Measurements from ENCODE around the gene DSCAML1. TPM values are rescaled to one million over a fixed set of nuclear protein-coding genes. Genes with fewer than 3 reads are reported as not detected.

DSCAML1 gene
- total RNA-seq, 2 experiments from 2014 or later: not detected

DNA sequence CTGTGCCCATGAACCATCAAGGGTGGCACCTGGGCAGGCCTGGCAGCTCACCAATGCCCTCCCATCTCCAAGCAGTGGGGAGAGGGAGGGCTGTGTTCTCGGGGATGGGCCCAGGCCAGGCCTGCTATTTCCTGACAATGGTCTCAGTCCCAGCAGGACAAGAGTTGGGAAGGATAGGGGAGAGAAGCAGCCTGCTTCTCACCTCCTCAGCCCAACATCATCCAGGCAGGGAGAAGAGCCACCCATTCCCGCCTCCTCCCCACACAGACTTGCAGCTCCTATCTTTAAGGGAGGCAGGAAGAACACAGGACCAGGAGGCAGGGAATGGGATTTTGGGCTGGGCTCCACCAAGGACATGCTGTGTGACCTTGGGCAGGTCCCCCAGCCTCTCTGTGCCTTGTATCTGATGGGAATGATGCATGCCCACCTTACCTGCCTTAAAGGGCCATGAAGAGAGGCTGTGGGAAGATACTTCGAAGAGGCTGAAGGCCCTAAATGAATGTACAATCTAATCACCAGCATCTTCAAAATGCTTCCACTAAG lies 108.7 kb downstream of the DSCAML1 start:
- no peaks in the 10 kb centered on the region for H3K4me1 ChIP-seq (ENCODE audit: insufficient read depth, low read length, poor library complexity, severe bottlenecking)
- intact Hi-C loops (cut with micrococcal nuclease; ENCODE audit: unreplicated experiment): no loop called here
- no peaks in the 10 kb centered on the region for H4K20me1 ChIP-seq (ENCODE audit: insufficient read depth, low read length)
- H3K9me2 ChIP-seq (ENCODE audit: insufficient read depth, low read length): no peaks in the 10 kb centered on the region
- no peaks in the 10 kb centered on the region for H3K36me3 ChIP-seq (ENCODE audit: insufficient read depth, low read length)
- no peak for TF ChIP-seq EZH2phosphoT487 (IDR thresholded peaks at IDR 0.05; ENCODE audit: borderline replicate concordance, low read depth, low read length)
- TF ChIP-seq, protein P1, sequence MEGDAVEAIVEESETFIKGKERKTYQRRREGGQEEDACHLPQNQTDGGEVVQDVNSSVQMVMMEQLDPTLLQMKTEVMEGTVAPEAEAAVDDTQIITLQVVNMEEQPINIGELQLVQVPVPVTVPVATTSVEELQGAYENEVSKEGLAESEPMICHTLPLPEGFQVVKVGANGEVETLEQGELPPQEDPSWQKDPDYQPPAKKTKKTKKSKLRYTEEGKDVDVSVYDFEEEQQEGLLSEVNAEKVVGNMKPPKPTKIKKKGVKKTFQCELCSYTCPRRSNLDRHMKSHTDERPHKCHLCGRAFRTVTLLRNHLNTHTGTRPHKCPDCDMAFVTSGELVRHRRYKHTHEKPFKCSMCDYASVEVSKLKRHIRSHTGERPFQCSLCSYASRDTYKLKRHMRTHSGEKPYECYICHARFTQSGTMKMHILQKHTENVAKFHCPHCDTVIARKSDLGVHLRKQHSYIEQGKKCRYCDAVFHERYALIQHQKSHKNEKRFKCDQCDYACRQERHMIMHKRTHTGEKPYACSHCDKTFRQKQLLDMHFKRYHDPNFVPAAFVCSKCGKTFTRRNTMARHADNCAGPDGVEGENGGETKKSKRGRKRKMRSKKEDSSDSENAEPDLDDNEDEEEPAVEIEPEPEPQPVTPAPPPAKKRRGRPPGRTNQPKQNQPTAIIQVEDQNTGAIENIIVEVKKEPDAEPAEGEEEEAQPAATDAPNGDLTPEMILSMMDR (conservative IDR thresholded peaks at IDR 0.05; ENCODE audit: low read length): no peak
- no peaks in the 10 kb centered on the region for H3K9me3 ChIP-seq (ENCODE audit: low read length)
- no peak overlapping the region for H3K4me3 ChIP-seq (ENCODE audit: low read depth, low read length, poor library complexity, severe bottlenecking)
- no peak overlapping the region for H2AFZ ChIP-seq (ENCODE audit: low read length)
- BruUV-seq (replicated peaks): no TSS peak
- H3K79me2 ChIP-seq (ENCODE audit: insufficient read depth, low read depth, low read length): no peaks in the 10 kb centered on the region
- H3K4me2 ChIP-seq (ENCODE audit: low read length): no peak overlapping the region
- ChIA-PET POLR2A (no interaction called here), CTCF (ENCODE audit: unreplicated experiment) (interaction anchor here (0.6 kb wide), 1 partner anchor 35 kb away, joined by 3 read pairs; no protein-coding TSS in a partner anchor)
- H3K27ac ChIP-seq (ENCODE audit: low read depth, low read length, poor library complexity, severe bottlenecking): no peak overlapping the region
- DNase-seq (ENCODE audit: low spot score): no peak

DNA sequence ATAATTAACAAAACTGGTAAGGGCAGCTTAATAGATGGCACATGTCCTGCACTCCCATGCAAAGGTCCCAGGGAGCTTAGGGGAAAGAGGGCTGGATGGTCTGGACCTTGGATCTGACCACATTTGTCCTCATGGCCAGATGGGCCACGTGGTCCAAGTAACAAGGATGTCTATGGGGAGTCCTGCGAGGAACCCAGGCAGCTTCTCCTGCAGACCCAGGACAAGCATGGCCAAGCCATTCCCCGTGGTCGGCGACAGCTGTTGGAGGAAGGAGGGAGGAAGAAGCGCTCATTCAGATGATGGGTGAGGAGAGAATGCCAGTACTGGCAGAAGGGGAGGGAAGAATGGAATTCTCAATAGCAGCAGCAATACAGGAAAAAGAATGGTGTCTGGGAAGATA lies 109.2 kb downstream of the DSCAML1 start:
- Histone ChIP-seq H3K9me3 (ENCODE audit: low read length) (no peaks in the 10 kb centered on the region), H2AFZ (ENCODE audit: low read length) (no peak overlapping the region), H3K4me1 (ENCODE audit: insufficient read depth, low read length, poor library complexity, severe bottlenecking) (no peaks in the 10 kb centered on the region), H4K20me1 (ENCODE audit: insufficient read depth, low read length) (no peaks in the 10 kb centered on the region), H3K4me2 (ENCODE audit: low read length) (no peak overlapping the region), H3K36me3 (ENCODE audit: insufficient read depth, low read length) (no peaks in the 10 kb centered on the region), H3K27ac (ENCODE audit: low read depth, low read length, poor library complexity, severe bottlenecking) (no peak overlapping the region), H3K79me2 (ENCODE audit: insufficient read depth, low read depth, low read length) (no peaks in the 10 kb centered on the region), H3K9me2 (ENCODE audit: insufficient read depth, low read length) (no peaks in the 10 kb centered on the region), H3K4me3 (ENCODE audit: low read depth, low read length, poor library complexity, severe bottlenecking) (no peak overlapping the region)
- TF ChIP-seq EZH2phosphoT487 (IDR thresholded peaks at IDR 0.05; ENCODE audit: borderline replicate concordance, low read depth, low read length): no peak
- TF ChIP-seq, protein P1 (conservative IDR thresholded peaks at IDR 0.05; ENCODE audit: low read length): no peak
- DNase-seq (ENCODE audit: low spot score): no peak
- CTCF ChIA-PET (ENCODE audit: unreplicated experiment): interaction anchor here (0.6 kb wide), 1 partner anchor 36 kb away, joined by 3 read pairs; no protein-coding TSS in a partner anchor
- POLR2A ChIA-PET: no interaction called here
- intact Hi-C loops (cut with micrococcal nuclease; ENCODE audit: unreplicated experiment): no loop called here
- BruUV-seq (replicated peaks): no TSS peak

DNA sequence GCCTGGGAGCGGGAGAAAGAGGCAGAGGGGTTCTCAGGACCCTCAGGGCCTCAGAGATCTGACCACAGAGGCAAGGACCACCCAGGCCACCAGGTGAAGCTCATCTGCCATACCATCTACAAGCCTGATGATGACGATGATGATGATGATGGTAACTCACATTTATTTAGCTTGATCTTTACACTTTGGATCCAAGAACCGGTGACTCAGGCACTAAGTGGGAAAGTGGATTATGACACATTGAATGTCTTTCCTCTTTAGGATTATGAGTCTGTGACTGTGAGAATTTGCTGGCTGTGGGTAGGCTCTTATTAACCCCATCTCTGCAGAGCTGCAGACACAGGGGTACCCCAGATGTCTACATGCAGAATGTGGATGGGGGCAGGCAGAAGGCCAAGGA lies 110.3 kb downstream of the DSCAML1 start:
- intact Hi-C loops (cut with micrococcal nuclease; ENCODE audit: unreplicated experiment): no loop called here

More for the DNA sequence above, 110.3 kb downstream of the DSCAML1 start:
- Histone ChIP-seq H3K27ac (ENCODE audit: low read depth, low read length, poor library complexity, severe bottlenecking) (no peak overlapping the region), H4K20me1 (ENCODE audit: insufficient read depth, low read length) (no peaks in the 10 kb centered on the region), H3K36me3 (ENCODE audit: insufficient read depth, low read length) (no peaks in the 10 kb centered on the region), H3K9me3 (ENCODE audit: low read length) (no peaks in the 10 kb centered on the region), H3K4me2 (ENCODE audit: low read length) (no peak overlapping the region), H3K9me2 (ENCODE audit: insufficient read depth, low read length) (no peaks in the 10 kb centered on the region), H3K4me3 (ENCODE audit: low read depth, low read length, poor library complexity, severe bottlenecking) (no peak overlapping the region), H3K79me2 (ENCODE audit: insufficient read depth, low read depth, low read length) (no peaks in the 10 kb centered on the region), H2AFZ (ENCODE audit: low read length) (no peak overlapping the region), H3K4me1 (ENCODE audit: insufficient read depth, low read length, poor library complexity, severe bottlenecking) (no peaks in the 10 kb centered on the region)
- no TSS peak for BruUV-seq (replicated peaks)
- CTCF ChIA-PET (ENCODE audit: unreplicated experiment): no interaction called here
- TF ChIP-seq EZH2phosphoT487 (IDR thresholded peaks at IDR 0.05; ENCODE audit: borderline replicate concordance, low read depth, low read length): no peak
- TF ChIP-seq, protein P1 (conservative IDR thresholded peaks at IDR 0.05; ENCODE audit: low read length): no peak
- no peak for DNase-seq (ENCODE audit: low spot score)
- POLR2A ChIA-PET: no interaction called here

Measured in OCI-LY7 (cell line).